Fibroblast of lung (primary cell): ENCODE results near the gene TBC1D9. TPM values are rescaled to one million over a fixed set of nuclear protein-coding genes. Genes with fewer than 3 reads are reported as not detected.
A peak's percentile ranks its signal among the peaks of the same experiment; 100 is the strongest.

Experiments used
- DNase-seq, 2 donors: peaks; one replicate each; pipeline versions ENCODE4 v3.0.0 to v3.0.0-alpha.2; 2010; ENCODE audit warnings: low read depth in 2 of 2
- H2AFZ ChIP-seq: 2 replicates; pipeline ENCODE4 v1.5.1; 2012; ENCODE audit warnings: low read length, control low read depth, inconsistent platforms
- H3K27ac ChIP-seq: 2 replicates; pipeline ENCODE4 v1.5.1; 2011; ENCODE audit warnings: low read length, control low read depth; ENCODE audit not compliant: insufficient read depth
- H3K27me3 ChIP-seq: 2 replicates; pipeline ENCODE4 v1.5.1; 2011; ENCODE audit warnings: mild to moderate bottlenecking, low read length; ENCODE audit not compliant: control insufficient read depth, insufficient read depth
- H3K36me3 ChIP-seq: 2 replicates; pipeline ENCODE4 v1.5.1; 2011; ENCODE audit warnings: low read length; ENCODE audit not compliant: control insufficient read depth, insufficient read depth
- H3K4me1 ChIP-seq: 2 replicates; pipeline ENCODE4 v1.5.1; 2011; ENCODE audit warnings: low read length; ENCODE audit not compliant: control insufficient read depth, insufficient read depth; ENCODE audit errors: extremely low read depth
- H3K4me2 ChIP-seq: 2 replicates; pipeline ENCODE4 v1.5.1; 2011; ENCODE audit warnings: low read length, control low read depth; ENCODE audit not compliant: insufficient read depth; ENCODE audit errors: extremely low read depth
- H3K4me3 ChIP-seq, 4 experiments: fragments of 200-600 bp in 1 of 4; sonication (generic) in 1 of 4; replicated peaks in 1 of 4; 2 replicates each; pipeline ENCODE4 v1.5.1; 2011 to 2016; ENCODE audit warnings: low read length in 4 of 4, low read depth in 3 of 4, mild to moderate bottlenecking in 3 of 4, control low read depth in 2 of 4, inconsistent platforms in 1 of 4, mixed read lengths in 1 of 4; ENCODE audit not compliant: insufficient read depth in 1 of 4; ENCODE audit errors: control extremely low read depth in 1 of 4
- H3K79me2 ChIP-seq: 2 replicates; pipeline ENCODE4 v1.5.1; 2012; ENCODE audit warnings: mild to moderate bottlenecking, low read length, inconsistent platforms; ENCODE audit not compliant: control insufficient read depth, insufficient read depth
- H3K9ac ChIP-seq: 2 replicates; pipeline ENCODE4 v1.5.1; 2011; ENCODE audit warnings: mild to moderate bottlenecking, low read length, control low read depth; ENCODE audit not compliant: insufficient read depth
- H3K9me3 ChIP-seq: 2 replicates; pipeline ENCODE4 v1.5.1; 2012; ENCODE audit warnings: low read depth, low read length; ENCODE audit not compliant: control insufficient read depth, insufficient read depth
- H4K20me1 ChIP-seq: 2 replicates; pipeline ENCODE4 v1.5.1; 2011; ENCODE audit warnings: low read length; ENCODE audit not compliant: control insufficient read depth, insufficient read depth; ENCODE audit errors: extremely low read depth
- CTCF ChIP-seq, 2 donors: IDR thresholded peaks in 1 of 2; conservative IDR thresholded peaks in 1 of 2; 1 replicate in 1 of 2; 2 replicates in 1 of 2; pipeline ENCODE4 v1.5.1; 2011 to 2012; ENCODE audit warnings: low read length in 2 of 2, control low read depth in 1 of 2, inconsistent platforms in 1 of 2, low read depth in 1 of 2, mild to moderate bottlenecking in 1 of 2
- EZH2 ChIP-seq: IDR thresholded peaks from 2 replicates; pipeline ENCODE4 v1.5.1; 2012; ENCODE audit warnings: low read length, control low read depth, mild to moderate bottlenecking; ENCODE audit errors: missing control alignments
- polyA plus RNA-seq, 2 donors: library from polyadenylated mRNA; depleted of rRNA in 1 of 2; stranded (reverse) in 1 of 2; unstranded in 1 of 2; fragments of >200 nt; gene quantifications; 2 replicates each; pipeline ENCODE4 v1.2.1, GENCODE V29; 2011 to 2012; ENCODE audit warnings: missing spikeins in 1 of 2
- total RNA-seq: library from RNA; depleted of rRNA; stranded (reverse); fragments of >200 nt; gene quantifications from 2 replicates; pipeline ENCODE4 v1.2.1, GENCODE V29; 2014

The TBC1D9 gene
- total and polyA plus RNA-seq, 2 donors (not counting 1 experiment from before 2014, with no cell fraction given) = 18.6 to 36.3 TPM

GRCh38 chr4:140621161-140621560 lies 135.0 kb downstream of the TBC1D9 start:
- no peaks in the 10 kb centered on the region for H3K9me3 ChIP-seq
- no peaks in the 10 kb centered on the region for H4K20me1 ChIP-seq
- no peak for TF ChIP-seq CTCF (conservative IDR thresholded peaks at IDR 0.05 in 1 of 2, IDR thresholded peaks at IDR 0.05 in 1 of 2; ENCODE audit: low read depth in 1 of 2, low read length in 2 of 2)
- TF ChIP-seq EZH2 = no peak
- DNase-seq = no peak
- H3K9ac ChIP-seq = no peak overlapping the region
- no peak overlapping the region for H2AFZ ChIP-seq
- H3K4me3 ChIP-seq = no peak overlapping the region
- H3K4me2 ChIP-seq = no peak overlapping the region
- no peaks in the 10 kb centered on the region for H3K4me1 ChIP-seq
- H3K79me2 ChIP-seq = no peaks in the 10 kb centered on the region
- no peaks in the 10 kb centered on the region for H3K27me3 ChIP-seq
- H3K36me3 ChIP-seq = peaks cover 6% of the 10 kb centered on the region
- H3K27ac ChIP-seq = no peak overlapping the region

- Histone ChIP-seq H3K4me1 (no peaks in the 10 kb centered on the region), H3K4me2 (no peak overlapping the region), H3K4me3 (no peak overlapping the region), H2AFZ (no peak overlapping the region), H3K79me2 (no peaks in the 10 kb centered on the region), H4K20me1 (no peaks in the 10 kb centered on the region), H3K27ac (no peak overlapping the region), H3K9me3 (no peaks in the 10 kb centered on the region), H3K36me3 (peaks cover 6% of the 10 kb centered on the region), H3K27me3 (no peaks in the 10 kb centered on the region), H3K9ac (no peak overlapping the region)
- peak in 1 of 2 donors; percentile 6 for DNase-seq
- TF ChIP-seq EZH2 (no peak), CTCF (conservative IDR thresholded peaks at IDR 0.05 in 1 of 2, IDR thresholded peaks at IDR 0.05 in 1 of 2; ENCODE audit: low read depth in 1 of 2, low read length in 2 of 2) (no peak)
Observed at GRCh38 chr4:140617499-140618248, 138.5 kb downstream of the TBC1D9 start.

GRCh38 chr4:140615451-140615850 lies 140.7 kb downstream of the TBC1D9 start:
- Histone ChIP-seq H3K4me1 (no peaks in the 10 kb centered on the region), H3K4me2 (no peak overlapping the region), H3K27me3 (no peaks in the 10 kb centered on the region), H4K20me1 (no peaks in the 10 kb centered on the region), H3K36me3 (no peaks in the 10 kb centered on the region), H3K79me2 (no peaks in the 10 kb centered on the region), H3K9ac (no peak overlapping the region), H3K9me3 (no peaks in the 10 kb centered on the region), H3K27ac (no peak overlapping the region), H3K4me3 (no peak overlapping the region), H2AFZ (no peak overlapping the region)
- no peak for DNase-seq
- TF ChIP-seq CTCF (conservative IDR thresholded peaks at IDR 0.05 in 1 of 2, IDR thresholded peaks at IDR 0.05 in 1 of 2; ENCODE audit: low read depth in 1 of 2, low read length in 2 of 2) = no peak
- no peak for TF ChIP-seq EZH2
